ENCODE data around the gene LRMDA.

LRMDA gene

GRCh38 chr10:75431180-75432111 lies at the start of gene LRMDA:
TSS of gene LRMDA (plus strand) at chr10:75431624.
- DNase-seq, result peak; percentile 49
- in situ Hi-C loops (cut with MboI; ENCODE audit: low pct_unique_long_range_greater_than_20kb, low sequenced_read_pairs), result no loop called here

DNA sequence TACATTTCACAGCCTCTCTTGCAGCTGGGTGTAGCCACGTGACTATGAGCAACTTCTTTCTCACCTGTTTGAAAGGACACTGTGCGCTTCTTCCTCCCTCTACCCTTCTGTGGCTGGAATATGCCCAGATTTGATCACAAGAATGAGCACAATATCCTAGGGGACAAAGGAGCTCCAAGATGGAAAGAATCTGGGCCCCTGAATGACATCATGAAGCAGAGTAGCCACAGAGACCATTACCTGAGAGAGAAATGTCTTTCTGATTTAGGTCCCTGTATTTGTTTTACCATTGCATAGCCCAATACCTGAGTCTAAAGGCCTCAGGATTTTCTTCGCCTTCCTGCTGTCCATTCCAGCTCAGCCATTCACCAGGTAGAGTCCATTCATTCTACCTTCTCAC lies 45.3 kb upstream of the LRMDA start:
- in situ Hi-C loops (cut with MboI; ENCODE audit: low pct_unique_long_range_greater_than_20kb, low sequenced_read_pairs), result loop anchor here (25.0 kb wide), 1 partner anchor 651 kb away; no protein-coding TSS in a partner anchor
- DNase-seq, result no peak

DNA sequence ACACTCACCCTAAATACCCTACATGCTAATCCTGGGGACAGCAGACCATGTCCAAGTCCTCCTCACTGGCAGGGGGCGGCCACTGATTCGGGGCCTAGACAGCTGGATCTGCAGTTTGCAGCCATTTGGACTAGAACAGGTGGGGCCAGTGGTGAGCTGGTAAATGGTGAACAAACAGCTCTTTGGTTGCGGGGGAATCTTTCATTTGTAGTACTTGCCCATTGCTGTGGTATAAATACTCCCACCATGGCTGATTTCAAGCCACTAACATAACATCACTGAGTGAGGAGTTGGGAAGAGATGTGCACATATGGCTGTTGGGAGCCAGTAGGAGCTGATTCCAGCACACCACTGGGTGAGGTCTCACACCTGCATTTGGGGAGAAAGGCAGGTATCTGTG lies 43.3 kb upstream of the LRMDA start:
- DNase-seq, result no peak
- in situ Hi-C loops (cut with MboI; ENCODE audit: low pct_unique_long_range_greater_than_20kb, low sequenced_read_pairs), result loop anchor here (25.0 kb wide), 1 partner anchor 649 kb away; no protein-coding TSS in a partner anchor

DNA sequence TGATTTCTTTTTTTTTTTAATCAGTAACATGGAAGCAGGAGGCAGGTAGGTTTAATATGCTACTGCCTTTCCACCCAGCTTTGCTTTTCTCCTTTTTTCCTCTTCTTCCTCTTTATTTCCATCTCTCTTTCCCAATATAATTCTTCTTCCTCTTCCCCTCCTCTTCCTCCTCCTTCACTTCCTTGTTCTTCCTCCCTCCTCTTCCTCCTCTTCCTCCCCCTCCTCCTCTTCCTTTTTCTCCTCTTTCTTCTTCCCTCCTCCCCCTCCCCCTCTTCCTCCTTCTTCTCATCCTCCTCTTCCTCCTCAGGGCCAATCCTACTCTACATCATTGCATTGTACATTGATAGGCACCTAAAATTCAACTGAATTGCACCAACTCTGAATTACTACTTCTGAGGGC lies 41.2 kb upstream of the LRMDA start:
- no peak for DNase-seq
- in situ Hi-C loops (cut with MboI; ENCODE audit: low pct_unique_long_range_greater_than_20kb, low sequenced_read_pairs), result loop anchor here (25.0 kb wide), 1 partner anchor 647 kb away; no protein-coding TSS in a partner anchor

DNA sequence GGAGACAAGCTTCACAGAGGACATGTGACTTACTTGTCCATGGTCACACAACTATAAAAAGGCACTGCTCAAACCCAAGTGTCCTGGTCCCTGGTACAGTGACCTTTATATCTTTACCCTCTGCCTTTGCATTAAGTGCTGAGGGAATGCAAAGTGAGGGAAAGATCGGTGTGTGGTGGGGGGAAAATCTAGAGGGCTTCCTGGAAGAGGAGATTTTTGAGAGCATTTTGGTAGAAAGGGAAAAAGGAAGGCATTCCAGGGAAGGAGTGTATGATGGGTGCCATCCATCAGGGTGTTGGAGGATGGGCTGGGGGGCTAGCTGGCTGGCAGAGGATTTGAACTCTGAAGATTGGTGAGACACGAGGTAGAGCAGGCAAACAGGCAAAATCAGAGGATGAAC lies 39.2 kb upstream of the LRMDA start:
- no peak for DNase-seq
- in situ Hi-C loops (cut with MboI; ENCODE audit: low pct_unique_long_range_greater_than_20kb, low sequenced_read_pairs), result loop anchor here (25.0 kb wide), 1 partner anchor 645 kb away; no protein-coding TSS in a partner anchor

- in situ Hi-C loops (cut with MboI; ENCODE audit: low pct_unique_long_range_greater_than_20kb, low sequenced_read_pairs), result loop anchor here (25.0 kb wide), 1 partner anchor 645 kb away; no protein-coding TSS in a partner anchor
- no peak for DNase-seq
These were observed 38.7 kb upstream of the LRMDA start for GRCh38 chr10:75392744-75393143.

DNA sequence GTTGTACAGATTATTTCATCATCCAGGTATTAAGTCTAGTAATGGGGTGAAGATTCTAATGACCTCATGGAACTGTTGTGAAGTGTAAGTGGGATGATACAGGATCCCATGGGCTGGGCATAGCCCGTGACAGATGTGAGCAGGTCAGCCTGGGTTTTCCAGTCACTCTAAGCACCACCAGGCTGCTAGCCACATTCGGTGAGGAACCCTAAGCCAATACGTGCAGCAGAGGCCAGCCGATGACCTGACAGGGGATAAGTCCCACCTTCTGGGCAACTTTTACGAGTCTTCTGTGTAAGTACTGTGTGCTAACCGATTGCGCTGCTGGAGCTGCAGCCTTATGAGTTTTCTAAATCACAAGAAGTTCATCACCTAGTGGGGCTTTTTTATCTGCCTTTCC lies 37.2 kb upstream of the LRMDA start:
- in situ Hi-C loops (cut with MboI; ENCODE audit: low pct_unique_long_range_greater_than_20kb, low sequenced_read_pairs), result loop anchor here (25.0 kb wide), 1 partner anchor 643 kb away; no protein-coding TSS in a partner anchor

DNA sequence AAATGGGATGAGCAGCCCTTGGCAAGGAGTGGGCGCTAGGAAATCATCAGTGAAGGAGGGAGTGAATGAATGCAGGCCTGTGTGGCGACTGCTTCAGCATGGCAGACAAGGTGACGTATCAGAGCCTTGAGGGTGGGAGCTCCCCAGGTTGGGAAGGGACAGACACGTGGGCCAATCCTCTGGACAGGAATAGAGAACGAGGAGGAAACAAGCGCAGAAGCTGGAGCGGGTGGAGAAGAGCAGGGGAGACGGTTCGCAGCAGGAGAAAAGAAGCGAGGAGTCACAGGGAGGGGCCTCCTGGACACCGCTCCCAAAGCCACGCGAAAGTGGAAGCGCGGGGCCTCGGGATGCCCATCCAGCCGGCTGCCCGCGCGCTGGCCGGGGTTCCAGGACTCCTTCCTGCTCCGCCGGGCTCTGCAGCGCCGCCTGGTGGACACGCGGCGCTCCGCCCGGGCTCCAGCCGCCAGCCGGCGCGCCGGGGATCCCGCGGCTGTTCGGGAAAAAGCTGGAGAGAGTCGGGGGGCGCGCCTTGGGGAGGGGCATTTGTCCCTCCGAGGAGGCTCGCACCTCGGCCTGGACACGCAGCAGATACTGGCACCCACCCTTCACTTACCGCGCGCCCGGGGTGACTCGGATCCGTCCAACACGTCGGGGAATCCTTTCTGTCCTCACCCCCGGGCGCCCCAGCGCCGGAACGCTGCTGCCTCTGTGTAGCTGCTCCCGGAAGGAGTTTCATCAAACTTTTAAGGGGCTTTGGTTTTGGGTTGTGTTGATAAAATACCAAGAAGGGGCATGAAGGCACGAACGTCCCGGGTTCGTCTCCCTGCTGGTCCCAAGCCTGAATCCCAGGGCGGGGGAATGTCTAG lies 36.1 kb upstream of the LRMDA start:
- peak; percentile 55 for DNase-seq
- in situ Hi-C loops (cut with MboI; ENCODE audit: low pct_unique_long_range_greater_than_20kb, low sequenced_read_pairs), result loop anchor here (25.0 kb wide), 1 partner anchor 642 kb away; no protein-coding TSS in a partner anchor

More for the DNA sequence above, 37.2 kb upstream of the LRMDA start:
- DNase-seq, result no peak

GRCh38 chr10:75395932-75396630 lies 35.3 kb upstream of the LRMDA start:
- in situ Hi-C loops (cut with MboI; ENCODE audit: low pct_unique_long_range_greater_than_20kb, low sequenced_read_pairs), result loop anchor here (25.0 kb wide), 1 partner anchor 641 kb away; no protein-coding TSS in a partner anchor
- DNase-seq, result no peak

DNA sequence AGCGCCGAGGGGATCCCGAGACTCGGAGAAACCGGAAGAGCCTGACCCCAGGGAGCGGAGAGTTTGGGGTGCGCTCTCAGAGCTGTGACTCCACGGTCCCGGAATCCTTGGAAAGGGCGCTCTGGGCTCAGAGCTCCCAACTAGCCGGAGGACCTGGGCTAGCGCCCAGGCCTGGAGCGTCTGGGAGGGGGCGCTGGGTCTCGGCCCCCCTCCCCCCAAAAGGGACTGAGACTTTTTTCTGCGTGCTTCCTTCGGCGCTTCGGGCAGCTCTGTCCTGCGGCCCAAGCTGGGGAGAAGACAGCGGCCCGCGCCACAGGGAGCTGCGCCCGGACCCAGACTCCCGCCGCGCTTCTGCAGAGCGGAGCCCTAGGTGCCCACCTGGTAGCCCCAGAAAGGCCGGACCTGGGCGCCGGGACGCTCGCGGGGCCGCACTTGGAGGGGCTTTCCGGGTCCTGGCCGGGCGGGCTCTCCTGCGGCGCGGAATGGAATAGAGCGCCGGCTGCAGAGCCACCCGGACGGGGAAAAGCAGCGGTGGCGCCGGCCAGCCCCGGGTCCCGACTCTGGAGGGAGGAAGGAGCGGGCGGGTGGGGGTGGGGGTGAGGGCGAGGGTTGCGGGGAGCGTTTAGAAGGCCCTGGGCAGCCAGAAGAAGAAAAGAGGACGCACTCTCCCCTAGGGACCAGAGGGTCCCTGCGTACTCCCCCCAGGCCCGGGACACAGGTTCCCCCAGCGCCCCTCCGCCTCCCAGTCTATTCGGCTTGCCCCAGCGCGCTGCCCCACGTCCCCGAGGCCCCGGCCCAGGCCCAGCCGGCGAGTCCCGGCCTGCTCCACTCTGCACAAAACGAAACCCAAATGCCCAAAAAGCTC lies 34.6 kb upstream of the LRMDA start:
- DNase-seq, result no peak
- in situ Hi-C loops (cut with MboI; ENCODE audit: low pct_unique_long_range_greater_than_20kb, low sequenced_read_pairs), result loop anchor here (25.0 kb wide), 1 partner anchor 640 kb away; no protein-coding TSS in a partner anchor

DNA sequence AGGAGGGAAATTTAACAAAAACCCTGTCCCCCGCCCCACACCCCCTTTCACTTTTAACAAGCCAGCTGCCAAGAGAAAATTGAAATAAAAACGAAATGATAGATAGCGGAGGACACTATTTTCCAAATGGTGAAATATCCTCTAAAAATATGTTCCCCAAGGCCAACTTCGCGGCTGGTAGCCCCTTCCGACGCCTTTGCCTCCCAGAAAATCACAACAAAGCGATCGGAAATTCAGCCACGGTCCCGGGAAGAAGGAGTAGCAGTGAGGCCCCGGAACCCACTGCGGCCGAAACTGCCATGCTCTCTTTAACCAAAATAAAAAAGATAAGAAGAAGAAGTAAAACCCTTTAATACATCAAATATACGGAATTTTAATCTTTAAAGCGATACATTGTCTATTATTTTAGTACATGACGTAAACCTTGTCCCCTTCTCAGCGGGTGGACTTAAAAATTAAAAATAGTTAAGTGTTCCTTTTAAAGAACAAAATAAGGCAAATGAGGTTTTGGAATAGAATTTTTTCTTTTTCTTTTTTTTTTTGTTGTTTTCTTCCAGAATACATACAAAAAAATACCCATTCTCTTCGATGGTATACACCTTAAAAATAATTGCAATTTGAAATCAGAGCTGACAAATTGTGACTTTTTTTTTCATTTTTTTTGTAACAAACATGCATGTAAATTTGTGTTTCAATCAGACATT lies 33.8 kb upstream of the LRMDA start:
- no peak for DNase-seq
- in situ Hi-C loops (cut with MboI; ENCODE audit: low pct_unique_long_range_greater_than_20kb, low sequenced_read_pairs), result loop anchor here (25.0 kb wide), 1 partner anchor 640 kb away; no protein-coding TSS in a partner anchor

DNA sequence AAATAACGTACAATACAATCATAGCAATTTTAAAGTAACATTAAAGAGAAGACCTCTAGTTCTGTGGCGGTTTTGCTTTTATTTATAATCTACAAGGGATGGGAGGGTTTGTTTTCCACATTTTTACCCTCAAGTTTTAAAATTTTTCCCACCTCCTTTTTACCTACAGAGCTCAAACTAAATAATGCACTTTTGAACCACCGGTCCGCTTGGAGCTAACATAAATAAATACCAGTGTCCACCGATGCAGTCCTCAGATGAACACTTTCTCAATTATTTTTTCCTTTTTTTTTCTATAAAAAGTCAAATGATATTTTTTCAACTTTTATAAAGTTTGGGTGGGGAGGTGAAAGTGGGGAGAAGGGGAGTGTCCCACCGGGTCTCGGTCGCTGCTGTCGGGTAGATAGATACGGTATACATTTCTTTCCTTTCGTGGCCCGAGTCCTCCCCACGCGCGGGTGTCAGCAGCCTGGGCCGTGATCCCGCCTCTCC lies 33.2 kb upstream of the LRMDA start:
- no peak for DNase-seq
- in situ Hi-C loops (cut with MboI; ENCODE audit: low pct_unique_long_range_greater_than_20kb, low sequenced_read_pairs), result loop anchor here (25.0 kb wide), 1 partner anchor 639 kb away; no protein-coding TSS in a partner anchor

GRCh38 chr10:75398692-75399460 lies 32.5 kb upstream of the LRMDA start:
- in situ Hi-C loops (cut with MboI; ENCODE audit: low pct_unique_long_range_greater_than_20kb, low sequenced_read_pairs), result loop anchor here (25.0 kb wide), 1 partner anchor 638 kb away; no protein-coding TSS in a partner anchor

DNA sequence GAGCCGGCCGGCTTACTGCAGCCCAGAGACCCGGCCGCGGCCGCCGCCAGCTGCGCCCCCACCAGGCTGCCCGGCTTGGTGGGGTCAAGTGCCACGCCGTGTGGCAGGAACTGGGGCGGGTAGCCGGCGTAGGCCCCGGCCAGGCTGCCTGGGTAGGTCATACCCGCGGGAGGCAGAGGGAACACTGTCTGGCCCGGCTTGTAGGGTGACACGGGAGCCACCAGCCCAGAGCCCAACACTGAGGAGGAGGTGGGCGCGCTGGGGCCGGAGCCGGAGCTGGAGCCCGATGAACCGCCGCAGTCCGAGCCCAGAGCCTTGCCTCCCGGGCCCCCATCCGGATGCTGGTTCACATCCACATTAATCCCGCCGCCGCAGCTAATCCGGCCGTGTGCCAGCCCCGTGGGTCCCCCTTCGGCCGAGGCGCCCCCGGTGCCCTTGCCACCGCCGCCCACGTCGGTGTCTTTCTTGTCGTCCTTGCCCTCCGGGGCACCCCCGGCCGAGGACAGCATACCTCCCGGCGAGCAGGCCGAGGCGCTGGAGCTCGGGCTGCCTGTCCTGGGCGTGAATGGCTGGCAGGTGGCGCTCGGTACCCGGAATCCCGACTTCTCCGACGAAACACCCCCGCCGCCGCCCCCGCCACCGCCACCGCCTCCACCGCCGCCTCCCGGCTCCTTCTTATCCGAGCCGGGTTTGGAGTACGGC lies 31.8 kb upstream of the LRMDA start:
- in situ Hi-C loops (cut with MboI; ENCODE audit: low pct_unique_long_range_greater_than_20kb, low sequenced_read_pairs), result loop anchor here (25.0 kb wide), 1 partner anchor 638 kb away; no protein-coding TSS in a partner anchor

More at GRCh38 chr10:75398692-75399460, 32.5 kb upstream of the LRMDA start:
- no peak for DNase-seq

GRCh38 chr10:75400163-75400770 lies 31.2 kb upstream of the LRMDA start:
- no peak for DNase-seq

More for the DNA sequence above, 31.8 kb upstream of the LRMDA start:
- peak; percentile 66 for DNase-seq

More at GRCh38 chr10:75400163-75400770, 31.2 kb upstream of the LRMDA start:
- in situ Hi-C loops (cut with MboI; ENCODE audit: low pct_unique_long_range_greater_than_20kb, low sequenced_read_pairs), result no loop called here
